Activated CD4-positive, alpha-beta T cell treated with anti-CD3 and anti-CD28 coated beads for 24 hours (primary cell): ENCODE results near the gene WDR36.

Source experiments
- DNase-seq, 2 donors: peaks; one replicate each; pipeline ENCODE4 v3.0.0-alpha.2; 2020; ENCODE audit warnings: low read depth in 2 of 2

WDR36 gene

DNA sequence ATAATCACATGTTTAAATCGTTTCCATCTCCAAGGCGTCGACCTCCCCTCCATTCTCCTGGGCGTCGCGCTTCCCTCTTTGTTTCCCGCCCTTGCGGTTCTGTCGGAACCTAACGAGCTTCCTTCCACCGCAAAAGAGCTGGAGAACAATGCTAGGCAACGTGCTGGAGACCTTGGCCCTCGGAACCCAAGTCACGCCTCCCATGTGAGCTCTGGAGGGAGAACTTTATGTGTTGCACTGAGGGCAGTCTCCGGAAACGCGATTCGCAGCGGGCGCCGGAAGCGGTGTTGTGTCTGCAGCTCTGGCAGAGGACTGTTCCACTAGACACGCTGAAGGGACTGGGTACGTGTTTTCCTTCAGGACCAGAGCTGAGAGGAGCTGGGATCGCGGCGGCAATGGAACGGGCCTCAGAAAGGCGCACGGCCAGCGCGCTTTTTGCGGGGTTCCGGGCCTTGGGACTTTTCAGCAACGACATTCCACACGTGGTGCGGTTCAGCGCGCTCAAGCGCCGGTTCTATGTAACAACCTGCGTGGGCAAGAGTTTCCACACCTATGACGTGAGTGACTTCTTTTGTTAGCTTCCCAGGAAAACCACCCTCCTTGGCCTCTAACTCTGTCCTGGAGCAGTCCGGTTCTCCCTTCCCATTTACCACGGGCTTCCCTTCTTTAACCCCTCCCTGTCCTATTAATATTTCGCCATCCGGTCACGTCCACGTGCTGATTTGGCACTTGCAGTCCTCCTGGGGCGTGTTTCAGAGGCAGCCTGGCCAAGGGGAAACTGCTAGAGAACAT, at the start of gene WDR36:
Gene WDR36 (plus strand): TSS at position 287 of the 792 bp plus-strand sequence. CDS start 109 bp downstream, at position 396.
- peak; percentile 78 to 83 for DNase-seq

DNA sequence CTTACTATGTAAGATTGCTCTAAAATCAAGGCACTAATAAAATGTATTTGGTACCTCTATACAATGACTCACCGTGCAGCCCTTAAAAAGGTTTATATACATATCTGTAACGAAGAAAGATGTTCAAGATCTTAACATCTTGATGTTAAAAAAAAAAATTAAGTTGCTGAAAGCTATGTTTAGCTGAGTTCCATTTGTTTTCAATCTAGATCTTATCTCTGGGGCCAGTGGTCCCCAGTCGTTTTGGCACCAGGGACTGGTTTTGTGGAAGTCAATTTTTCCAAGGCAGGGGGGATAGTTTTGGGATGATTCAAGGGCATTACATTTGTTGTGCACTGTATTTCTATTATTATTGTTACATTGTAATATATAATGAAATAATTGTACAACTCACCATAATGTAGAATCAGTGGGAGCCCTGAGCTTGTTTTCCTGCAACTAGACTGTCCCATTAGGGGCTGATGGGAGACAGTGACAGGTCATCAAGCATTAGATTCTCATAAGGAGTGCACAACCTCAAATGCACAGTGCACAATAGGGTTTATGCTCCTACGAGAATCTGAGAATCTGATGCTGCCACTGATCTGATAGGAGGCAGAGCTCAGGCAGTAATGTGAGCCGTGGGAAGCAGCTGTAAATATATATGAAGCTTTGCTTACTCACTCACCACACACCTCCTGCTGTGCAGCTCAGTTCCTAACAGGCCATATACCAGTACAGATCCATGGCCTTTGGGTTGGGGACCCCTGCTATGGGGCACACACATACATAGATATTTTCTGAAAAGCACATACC, 48.2 kb upstream of the WDR36 start:
- no peak for DNase-seq

DNA sequence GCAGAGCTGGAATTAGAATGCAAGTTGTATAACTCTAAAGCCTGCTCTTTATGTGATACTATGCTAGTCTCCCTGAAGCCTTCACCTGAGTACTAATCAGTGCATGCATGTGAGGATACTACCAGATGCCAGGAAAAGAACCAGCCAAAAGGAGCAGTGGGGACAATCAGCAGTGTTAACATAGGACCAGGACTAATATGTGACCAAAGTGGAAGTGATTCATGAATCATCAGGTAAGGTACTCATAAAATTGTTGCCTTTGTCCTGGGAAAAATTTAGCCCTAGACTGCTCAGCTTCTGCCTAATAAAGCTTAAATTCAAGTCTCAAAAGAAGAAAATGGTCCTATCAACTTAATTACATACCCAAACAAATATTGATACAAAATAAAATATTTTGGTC, 34.1 kb upstream of the WDR36 start:
- no peak for DNase-seq

DNA sequence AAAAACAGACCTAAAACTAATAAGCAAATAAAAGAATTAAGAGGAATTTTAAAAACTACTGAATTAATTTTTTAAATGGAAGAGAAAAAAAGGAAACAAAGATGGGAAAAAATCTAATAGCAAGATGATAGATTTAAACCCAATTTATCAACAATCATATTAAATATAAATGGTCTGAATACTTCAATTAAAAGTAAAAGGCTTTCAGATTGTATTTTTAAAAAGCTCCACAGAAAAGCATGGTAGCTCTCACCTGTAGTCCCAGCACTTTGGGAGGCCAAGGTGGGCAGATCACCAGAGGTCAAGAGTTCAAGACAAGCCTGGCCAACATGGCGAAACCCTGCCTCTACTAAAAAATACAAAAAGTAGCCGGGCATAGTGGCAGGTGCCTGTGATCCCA, 32.0 kb upstream of the WDR36 start:
- DNase-seq: no peak

DNA sequence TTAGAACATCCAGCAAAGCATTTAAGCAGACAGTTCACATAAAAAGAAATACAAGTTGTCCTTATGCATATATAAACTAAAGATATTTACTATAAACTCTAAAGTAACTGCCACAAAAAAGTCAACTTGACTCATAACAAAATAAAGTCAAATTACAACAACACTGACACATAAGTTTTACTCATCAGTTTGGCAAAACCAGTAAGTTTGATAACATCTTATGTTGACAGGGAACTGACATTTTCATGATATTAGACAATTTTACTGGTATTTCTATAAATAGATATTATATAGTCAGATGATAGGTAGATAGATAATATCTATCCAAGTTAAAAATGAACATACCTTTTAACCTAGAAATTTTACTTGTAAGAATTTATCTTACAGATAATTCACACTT, 30.5 kb upstream of the WDR36 start:
- no peak for DNase-seq

DNA sequence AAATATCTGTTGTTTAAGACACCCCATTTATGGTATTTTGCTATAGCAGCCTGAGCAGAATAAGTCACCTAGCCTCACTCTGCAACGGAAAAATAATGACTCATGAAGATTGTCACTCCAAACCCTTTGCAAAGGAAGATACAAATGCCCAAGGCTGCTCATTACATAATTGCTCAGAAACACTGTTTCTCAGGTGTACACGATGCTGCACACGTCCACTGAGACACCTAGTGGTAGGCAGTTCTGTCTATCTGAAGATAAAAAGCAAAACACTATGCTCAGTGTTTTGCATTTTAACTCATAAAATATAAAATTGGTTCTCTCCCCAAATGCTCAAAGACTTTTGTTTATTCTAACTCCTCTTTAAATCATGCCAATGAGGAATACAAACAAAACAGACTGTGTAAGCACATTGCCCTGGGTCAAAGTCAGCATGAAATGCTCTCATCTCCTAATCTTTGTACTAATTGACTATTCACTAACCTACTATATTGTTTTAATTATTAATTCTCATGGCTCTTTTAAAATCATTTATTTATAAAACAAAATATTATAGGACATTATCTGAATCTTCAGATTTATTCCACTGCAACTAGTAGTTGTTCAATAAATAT, 28.3 kb upstream of the WDR36 start:
- DNase-seq: no peak

DNA sequence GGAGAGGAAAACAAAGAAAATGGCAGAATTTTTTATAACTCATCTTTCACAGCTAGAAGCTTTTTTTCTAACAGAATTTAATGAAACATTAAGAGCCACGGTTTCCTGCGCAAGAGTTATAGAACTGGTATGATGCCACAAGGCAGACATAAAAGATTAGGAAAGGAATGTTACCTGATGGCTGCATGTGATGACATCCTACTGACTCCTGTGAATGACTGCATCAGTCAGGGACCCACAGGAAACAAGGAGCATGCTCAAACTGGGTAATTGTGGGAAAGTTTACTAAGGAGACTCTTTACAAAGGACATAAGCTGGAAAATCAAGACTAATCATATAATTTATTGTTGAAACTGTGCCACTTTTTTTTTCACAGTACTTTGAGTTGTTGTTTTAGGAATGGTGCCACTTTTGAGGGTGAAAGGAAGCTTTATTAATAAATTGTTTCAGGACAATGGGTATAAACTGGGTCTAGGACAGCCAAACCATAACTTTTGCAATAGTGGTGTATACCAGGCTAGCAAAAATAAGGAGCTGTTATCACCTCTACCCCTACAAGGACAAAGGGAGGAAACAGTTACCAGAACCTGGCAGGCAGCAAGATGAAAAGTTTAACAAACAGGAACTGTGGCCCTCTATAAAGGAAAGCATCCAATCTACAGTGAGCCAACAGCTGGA, 25.7 kb upstream of the WDR36 start:
- DNase-seq: no peak

DNA sequence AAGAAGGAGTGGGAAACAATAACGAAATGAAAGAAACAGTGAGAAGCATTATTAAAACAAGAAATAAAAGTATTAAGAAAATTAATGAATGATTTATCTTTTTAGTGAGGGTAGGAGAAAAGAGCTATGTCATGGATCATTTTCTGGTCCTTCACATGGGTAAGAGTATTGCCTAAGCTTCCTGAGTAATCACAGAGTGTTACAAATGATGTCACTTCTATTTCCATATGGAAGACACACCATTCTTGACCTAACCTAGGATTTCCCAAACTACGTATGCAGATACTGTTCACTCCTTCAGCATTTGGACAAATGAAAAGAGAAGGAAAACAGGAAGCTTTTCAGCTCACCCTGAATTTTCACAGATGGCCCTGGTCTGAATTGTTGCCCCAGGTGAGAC, 23.9 kb upstream of the WDR36 start:
- no peak for DNase-seq

DNA sequence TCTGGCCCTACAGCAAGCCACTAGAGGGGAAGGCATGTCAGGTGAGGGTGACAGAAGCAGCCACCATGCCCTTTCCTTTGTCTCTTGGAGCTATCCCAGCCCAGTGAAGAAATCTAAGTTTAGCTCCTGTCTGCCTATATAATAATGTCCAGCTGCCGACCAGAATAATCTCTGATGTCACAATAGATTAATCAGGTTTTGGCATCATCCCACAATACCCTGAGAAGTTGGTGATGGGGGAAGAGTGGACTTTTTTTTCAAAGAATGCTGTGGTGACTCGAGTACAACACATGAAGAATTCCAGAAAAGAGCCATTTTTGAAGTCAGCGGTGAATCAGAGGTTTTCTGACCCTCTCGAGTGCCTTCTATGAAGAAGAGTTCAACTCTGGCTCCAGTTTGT, 22.3 kb upstream of the WDR36 start:
- no peak for DNase-seq

DNA sequence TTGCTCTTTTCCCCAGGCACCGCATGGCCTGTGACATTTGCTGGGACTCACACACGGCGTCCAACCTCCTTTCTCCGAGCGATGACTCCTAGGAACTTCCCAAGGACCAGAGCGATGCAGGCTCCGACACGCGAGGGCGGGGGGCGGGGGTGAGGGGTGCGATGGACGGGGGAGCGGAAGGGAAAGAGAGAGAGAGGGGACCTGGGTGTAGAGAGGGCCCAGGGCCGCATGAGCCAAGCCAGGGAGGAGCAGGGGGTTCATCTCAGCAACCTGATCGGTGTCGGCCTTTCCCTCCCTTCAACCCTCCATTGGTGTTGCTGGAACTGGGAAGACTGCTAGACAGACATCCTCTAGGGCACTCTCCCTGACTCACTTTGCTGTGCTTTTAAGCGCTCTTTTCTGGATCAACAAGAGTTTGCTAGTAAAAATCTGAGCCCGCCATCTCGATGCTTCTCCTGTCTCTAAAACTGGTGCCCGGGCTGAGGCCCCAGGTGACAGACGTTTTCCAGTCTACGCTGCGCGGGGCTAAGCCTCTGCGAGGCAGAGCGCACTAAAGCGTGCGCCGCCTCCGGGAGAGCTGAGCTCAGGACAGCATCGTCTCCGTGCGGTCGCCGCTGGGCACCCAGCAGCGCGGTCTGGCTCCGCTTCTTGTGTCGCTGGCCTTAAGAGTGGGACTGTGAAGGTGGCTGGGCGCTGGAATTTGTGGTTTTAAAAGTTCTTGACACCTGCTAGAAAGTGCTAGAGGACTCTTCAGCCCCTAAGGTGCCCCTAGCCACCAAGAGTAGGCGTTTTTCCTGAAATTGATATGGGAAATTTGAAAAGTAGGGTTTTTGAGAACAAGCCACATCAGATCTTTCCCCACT, 21.6 kb upstream of the WDR36 start:
- peak in 1 of 2 donors; percentile 23 for DNase-seq

DNA sequence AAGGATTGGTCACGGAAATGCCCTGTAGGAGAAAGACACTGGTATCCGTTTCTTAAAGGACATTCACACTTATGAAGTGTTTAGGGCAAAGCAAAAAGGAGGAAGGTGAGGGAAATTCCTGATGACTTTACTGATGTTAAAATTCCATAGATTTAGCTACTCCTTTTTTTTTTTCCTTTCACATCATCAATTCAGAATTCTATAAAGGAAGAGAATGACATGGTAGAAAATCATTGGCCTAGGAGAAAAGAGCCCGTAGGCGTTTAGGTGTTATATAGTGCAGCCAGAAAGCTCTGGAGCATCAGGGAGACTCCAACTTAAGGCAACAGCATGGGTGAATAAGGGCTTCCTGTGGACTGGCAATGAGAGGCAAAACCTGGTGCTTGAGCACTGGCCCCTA, 20.7 kb upstream of the WDR36 start, which contains the start of gene TSLP:
Gene TSLP (plus strand): TSS at position 301 of the 400 bp plus-strand sequence. CDS start 178 bp downstream, outside the sequence.
- no peak for DNase-seq

DNA sequence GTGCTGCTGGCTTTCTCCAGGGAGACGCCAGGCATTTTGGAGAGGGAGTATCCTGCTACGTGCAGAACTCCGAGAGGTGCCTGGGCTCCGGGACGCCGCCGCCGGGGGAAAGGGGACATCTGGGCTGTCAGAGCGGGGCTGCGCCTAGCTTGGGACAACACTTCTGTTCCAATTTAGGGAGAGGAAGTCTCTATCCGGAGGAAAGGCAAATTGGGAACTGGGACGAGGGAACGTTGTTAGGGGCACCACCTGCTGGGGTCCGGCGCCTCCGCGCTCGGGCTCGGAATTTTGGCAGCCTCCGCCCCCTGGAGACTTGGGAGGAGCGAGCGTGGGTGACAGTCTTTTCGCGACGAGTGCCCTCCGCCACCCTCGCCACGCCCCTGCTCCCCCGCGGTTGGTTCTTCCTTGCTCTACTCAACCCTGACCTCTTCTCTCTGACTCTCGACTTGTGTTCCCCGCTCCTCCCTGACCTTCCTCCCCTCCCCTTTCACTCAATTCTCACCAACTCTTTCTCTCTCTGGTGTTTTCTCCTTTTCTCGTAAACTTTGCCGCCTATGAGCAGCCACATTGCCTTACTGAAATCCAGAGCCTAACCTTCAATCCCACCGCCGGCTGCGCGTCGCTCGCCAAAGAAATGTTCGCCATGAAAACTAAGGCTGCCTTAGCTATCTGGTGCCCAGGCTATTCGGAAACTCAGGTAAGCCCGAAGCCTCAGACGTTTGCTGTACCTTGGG, 19.0 kb upstream of the WDR36 start:
- DNase-seq: peak; percentile 35 to 66

DNA sequence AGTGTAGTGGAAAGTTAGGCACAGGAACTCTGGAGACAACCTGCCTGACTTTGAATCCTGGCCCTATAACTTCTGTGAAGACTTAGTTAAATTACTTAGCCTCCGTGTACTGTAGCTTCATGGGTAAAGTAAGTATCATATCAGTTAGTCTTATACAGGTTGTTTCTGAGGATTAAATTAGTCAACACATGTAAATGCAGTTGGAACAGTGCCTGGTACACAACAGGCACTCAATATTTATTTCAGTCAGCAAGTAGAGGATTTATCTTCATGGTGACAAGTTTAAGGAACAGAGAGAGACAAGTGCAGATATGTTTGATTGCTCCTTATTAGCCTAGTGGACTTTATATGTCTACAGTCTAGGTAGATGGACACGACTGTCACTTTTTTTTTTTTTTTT, 17.9 kb upstream of the WDR36 start:
- no peak for DNase-seq

DNA sequence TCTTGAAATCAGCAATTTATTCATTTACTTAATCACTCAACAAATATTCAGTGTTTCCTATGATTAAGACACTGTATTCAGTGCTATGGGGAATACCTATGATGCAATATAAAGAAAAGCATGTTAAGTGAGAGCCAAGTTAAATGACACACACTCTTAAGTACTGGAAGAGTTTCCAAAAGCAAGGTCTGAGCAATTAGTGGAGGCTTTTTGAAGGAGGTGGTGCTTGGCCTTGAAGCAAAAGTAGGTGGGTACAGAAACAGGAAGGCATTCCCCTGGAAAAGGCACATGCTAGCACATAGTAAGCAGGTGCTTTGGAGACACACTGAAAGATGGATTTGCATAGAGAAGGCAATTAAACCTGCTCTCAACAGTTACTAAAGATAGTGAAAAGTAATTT, 16.6 kb upstream of the WDR36 start:
- no peak for DNase-seq

DNA sequence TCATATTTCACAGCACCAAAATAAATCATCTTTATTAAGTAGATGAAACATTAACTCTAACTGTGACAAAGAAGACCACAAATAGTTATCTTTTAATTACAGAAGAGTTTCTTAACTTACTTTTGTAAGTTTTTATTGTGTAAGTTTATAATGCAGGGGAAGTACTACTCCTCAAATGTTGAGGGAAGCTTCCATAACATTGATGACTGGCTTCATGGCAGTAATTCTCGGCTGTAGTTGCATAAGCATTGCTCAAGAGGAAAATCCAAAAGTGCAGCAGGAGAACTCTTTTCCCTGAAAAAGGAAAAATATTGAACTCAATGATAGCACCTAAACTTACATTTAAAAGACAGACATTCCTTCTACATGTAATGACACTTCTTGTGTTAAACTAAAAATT, 16.1 kb upstream of the WDR36 start:
- no peak for DNase-seq

DNA sequence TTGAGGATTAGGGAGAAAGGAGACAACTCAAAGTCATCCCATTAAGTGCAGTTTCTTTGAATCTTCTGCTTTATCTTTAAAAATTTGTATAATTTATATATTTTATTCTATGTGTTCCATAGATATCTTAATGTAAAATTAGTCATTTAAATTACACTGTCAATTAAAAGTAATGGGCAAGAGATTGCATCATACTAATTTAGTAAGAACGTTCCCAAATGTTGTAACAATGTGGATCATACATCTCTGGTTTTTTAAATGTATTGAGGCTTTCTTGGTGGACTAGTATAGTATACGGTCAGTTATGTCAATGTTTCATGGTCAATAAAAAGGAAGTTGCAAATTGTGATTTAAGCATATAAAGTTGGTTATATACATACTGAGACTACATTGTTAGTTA, 14.5 kb upstream of the WDR36 start:
- DNase-seq: no peak

DNA sequence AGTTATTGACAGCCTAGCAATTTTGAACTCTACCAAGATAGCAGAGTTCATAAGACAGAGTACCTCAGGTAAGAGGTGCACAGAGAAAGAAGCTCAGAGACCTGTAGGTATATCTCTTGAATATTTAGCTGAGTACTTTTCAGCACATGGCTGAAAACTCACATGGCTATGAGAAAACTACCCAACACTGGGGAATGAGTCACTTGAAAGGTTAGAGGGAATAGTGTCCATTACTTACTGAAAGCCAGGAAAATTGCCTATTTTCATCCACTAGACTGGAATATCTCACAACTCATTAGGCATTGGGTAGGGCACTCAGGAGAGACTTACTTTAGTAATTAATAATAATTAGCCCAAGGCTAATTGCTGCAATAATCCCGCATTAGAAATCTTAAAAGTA, 12.3 kb upstream of the WDR36 start:
- DNase-seq: no peak

DNA sequence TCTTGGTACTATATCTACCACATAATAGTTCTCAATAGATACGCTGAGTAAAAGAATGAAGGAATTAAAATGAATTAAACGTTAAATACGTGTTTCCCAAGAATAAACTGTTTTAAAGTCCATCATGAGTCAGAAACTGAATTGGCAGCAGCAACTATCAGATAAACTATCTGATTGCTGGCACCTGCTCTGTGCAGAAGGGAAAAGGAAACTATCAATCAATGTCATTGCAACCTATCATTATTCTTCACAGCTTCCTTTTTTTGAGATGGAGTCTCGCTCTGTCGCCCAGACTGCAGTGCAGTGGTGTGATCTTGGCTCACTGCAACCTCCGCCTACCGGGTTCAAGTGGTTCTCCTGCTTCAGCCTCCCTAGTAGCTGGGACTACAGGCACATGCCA, 8.8 kb upstream of the WDR36 start:
- DNase-seq: no peak

DNA sequence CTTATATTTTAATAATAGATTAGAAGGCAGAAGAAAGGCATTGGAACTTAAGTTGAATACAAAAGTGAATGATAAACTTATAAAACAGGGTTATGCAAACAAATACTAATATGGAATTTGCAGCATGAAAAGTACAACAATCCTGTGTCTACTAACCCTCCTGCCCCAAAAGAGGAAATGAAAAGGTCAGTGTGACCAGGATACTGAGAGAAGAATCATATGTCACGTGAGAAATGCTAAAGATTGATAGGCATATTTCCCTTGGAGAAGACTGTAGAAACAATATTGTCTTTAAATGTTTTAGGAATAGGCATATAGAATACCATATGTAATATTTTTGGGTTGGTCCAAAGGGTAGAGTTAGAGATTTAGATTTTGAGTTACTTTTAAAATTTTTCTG, 3.8 kb downstream of the WDR36 start:
- DNase-seq: no peak

DNA sequence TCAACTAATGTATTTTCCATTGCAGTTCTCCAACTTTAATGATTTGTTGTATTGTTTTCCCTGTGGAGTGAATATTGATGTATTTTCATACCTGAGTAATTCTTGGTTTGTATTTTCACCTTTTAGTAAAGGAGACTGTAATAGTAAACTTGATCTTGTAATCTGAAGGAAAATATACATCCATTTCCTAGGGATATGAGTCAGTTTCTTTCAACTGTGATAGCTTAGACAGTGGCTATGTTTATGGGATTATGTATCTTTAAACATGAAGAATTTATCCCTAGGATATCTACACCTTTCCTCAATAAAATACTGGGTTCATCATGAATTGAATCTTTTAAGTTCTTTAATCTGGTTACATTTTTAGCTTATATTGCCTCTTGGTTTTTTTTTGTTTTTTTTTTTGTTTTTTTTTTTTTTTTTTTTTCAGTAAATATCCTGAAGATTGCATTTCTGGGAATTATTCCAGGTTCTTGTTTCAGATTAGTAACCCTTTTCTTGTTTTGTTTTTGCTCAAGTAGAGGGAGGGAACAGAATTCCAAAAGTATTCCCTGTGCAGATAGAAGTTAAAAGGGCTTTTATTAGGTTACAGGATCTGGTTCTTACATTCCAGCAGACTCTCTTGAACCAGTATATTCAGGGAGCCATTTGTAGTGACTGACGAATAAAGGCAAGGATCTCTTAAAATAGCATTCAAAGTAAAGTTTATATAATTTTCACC, 7.1 kb downstream of the WDR36 start:
- DNase-seq: no peak
